NCI-H526 (cell line): ENCODE measurements around the gene SLC8A2.

Experiments
- DNase-seq, 2 experiments: peaks; one replicate each; lab custom pipeline; 2025; lab: John Stamatoyannopoulos, UW

Gene SLC8A2

GRCh38 chr19:47471733-47472457 lies at the start of gene SLC8A2:
Gene SLC8A2, minus strand, starts transcription at chr19:47471893. Its CDS starts 5,490 bp downstream, at chr19:47466403.
- peak in 1 of 2 experiments; percentile 69 for DNase-seq

- DNase-seq: no peak
Measured at GRCh38 chr19:47520839-47521238, 49.1 kb upstream of the SLC8A2 start.

GRCh38 chr19:47520343-47520806 lies 48.7 kb upstream of the SLC8A2 start:
- no peak for DNase-seq

GRCh38 chr19:47518854-47519253 lies 47.2 kb upstream of the SLC8A2 start:
- DNase-seq: no peak

GRCh38 chr19:47518139-47518538 lies 46.4 kb upstream of the SLC8A2 start:
- no peak for DNase-seq

GRCh38 chr19:47514869-47515588 lies 43.3 kb upstream of the SLC8A2 start, which contains the start of gene NAPA:
Gene NAPA, minus strand, starts transcription at chr19:47515063. Its CDS starts 123 bp downstream, at chr19:47514940.
- peak; percentile 99 to 100 for DNase-seq

- no peak for DNase-seq
Measured at GRCh38 chr19:47514151-47514868, 42.6 kb upstream of the SLC8A2 start.

- no peak for DNase-seq
Measured at GRCh38 chr19:47512948-47513319, 41.2 kb upstream of the SLC8A2 start.

GRCh38 chr19:47512183-47512947 lies 40.7 kb upstream of the SLC8A2 start:
- no peak for DNase-seq

GRCh38 chr19:47511681-47512080 lies 40.0 kb upstream of the SLC8A2 start:
- no peak for DNase-seq

- no peak for DNase-seq
Measured at GRCh38 chr19:47511128-47511517, 39.4 kb upstream of the SLC8A2 start.

GRCh38 chr19:47510516-47511127 lies 38.9 kb upstream of the SLC8A2 start:
- no peak for DNase-seq

GRCh38 chr19:47509973-47510372 lies 38.3 kb upstream of the SLC8A2 start:
- no peak for DNase-seq

- no peak for DNase-seq
Measured at GRCh38 chr19:47509170-47509847, 37.6 kb upstream of the SLC8A2 start.

GRCh38 chr19:47508721-47509120 lies 37.0 kb upstream of the SLC8A2 start:
- DNase-seq: no peak

GRCh38 chr19:47507924-47508553 lies 36.3 kb upstream of the SLC8A2 start:
- DNase-seq: no peak

GRCh38 chr19:47507012-47507411 lies 35.3 kb upstream of the SLC8A2 start:
- no peak for DNase-seq

- no peak for DNase-seq
Measured at GRCh38 chr19:47506459-47506858, 34.8 kb upstream of the SLC8A2 start.

GRCh38 chr19:47505506-47505905 lies 33.8 kb upstream of the SLC8A2 start:
- no peak for DNase-seq

- no peak for DNase-seq
Measured at GRCh38 chr19:47503826-47504150, 32.1 kb upstream of the SLC8A2 start.
